ENCODE measurements around the gene FAM118B.
"Not testable (repeated sequence)": the region's sequence is repeated elsewhere in the genome, so short reads cannot be mapped to it uniquely, and the experiment has no call there.

GRCh38 chr11:126255507-126255906, 43.9 kb downstream of the FAM118B start:
- not testable (repeated sequence) for TF ChIP-seq CTCF (IDR thresholded peaks at IDR 0.05; ENCODE audit: low read depth, low read length); POLR2A (IDR thresholded peaks at IDR 0.05; ENCODE audit: extremely low read depth, insufficient read length); MYC (IDR thresholded peaks at IDR 0.05; ENCODE audit: low read depth, low read length)
- TF ChIP-seq, protein P1, sequence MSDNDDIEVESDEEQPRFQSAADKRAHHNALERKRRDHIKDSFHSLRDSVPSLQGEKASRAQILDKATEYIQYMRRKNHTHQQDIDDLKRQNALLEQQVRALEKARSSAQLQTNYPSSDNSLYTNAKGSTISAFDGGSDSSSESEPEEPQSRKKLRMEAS (IDR thresholded peaks at IDR 0.05; ENCODE audit: low read depth, low read length) = not testable (repeated sequence)
